Spleen (tissue), 7 donors: ENCODE measurements around the gene FSTL5.

Source experiments
- POLR2AphosphoS5 ChIP-seq, 3 donors: sonication (generic); formaldehyde crosslinking; IDR thresholded peaks; one replicate each; pipeline ENCODE4 v1.5.1; 2017; ENCODE audit warnings: antibody characterized with exemption in 3 of 3
- TF ChIP-seq, protein P1 (sequence below), 11 experiments: fragments of 200-600 bp in 7 of 11; fragments of 450-650 bp in 4 of 11; sonication (generic) in 4 of 11; IDR thresholded peaks in 8 of 11; conservative IDR thresholded peaks in 3 of 11; 1 replicate in 7 of 11; 2 replicates in 4 of 11; pipeline versions ENCODE4 v1.4.0 to v1.8.0; 2016 to 2021; ENCODE audit warnings: antibody characterized with exemption in 11 of 11, inconsistent platforms in 4 of 11, mild to moderate bottlenecking in 1 of 11
- donor health status: DM: no; HTN: no; CAD: no; lungs with moderate emphysema.
- donor health status: DM: no; HTN: no; CAD: no.
- donor health status: DM: no; HTN: no; CAD: no.

GRCh38 chr4:162139412-162139811 is 24.4 kb downstream of the FSTL5 start:
- no peak for TF ChIP-seq POLR2AphosphoS5 (IDR thresholded peaks at IDR 0.05)
- TF ChIP-seq, protein P1, sequence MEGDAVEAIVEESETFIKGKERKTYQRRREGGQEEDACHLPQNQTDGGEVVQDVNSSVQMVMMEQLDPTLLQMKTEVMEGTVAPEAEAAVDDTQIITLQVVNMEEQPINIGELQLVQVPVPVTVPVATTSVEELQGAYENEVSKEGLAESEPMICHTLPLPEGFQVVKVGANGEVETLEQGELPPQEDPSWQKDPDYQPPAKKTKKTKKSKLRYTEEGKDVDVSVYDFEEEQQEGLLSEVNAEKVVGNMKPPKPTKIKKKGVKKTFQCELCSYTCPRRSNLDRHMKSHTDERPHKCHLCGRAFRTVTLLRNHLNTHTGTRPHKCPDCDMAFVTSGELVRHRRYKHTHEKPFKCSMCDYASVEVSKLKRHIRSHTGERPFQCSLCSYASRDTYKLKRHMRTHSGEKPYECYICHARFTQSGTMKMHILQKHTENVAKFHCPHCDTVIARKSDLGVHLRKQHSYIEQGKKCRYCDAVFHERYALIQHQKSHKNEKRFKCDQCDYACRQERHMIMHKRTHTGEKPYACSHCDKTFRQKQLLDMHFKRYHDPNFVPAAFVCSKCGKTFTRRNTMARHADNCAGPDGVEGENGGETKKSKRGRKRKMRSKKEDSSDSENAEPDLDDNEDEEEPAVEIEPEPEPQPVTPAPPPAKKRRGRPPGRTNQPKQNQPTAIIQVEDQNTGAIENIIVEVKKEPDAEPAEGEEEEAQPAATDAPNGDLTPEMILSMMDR (IDR thresholded peaks at IDR 0.05 in 8 of 11, conservative IDR thresholded peaks at IDR 0.05 in 3 of 11) = no peak
